ENCODE measurements around the gene CCDC85C.

CCDC85C gene

GRCh38 chr14:99572173-99572999 is 31.6 kb downstream of the CCDC85C start:
- DNase-seq (ENCODE audit: low spot score), result peak; percentile 64

GRCh38 chr14:99571303-99571986 is 32.6 kb downstream of the CCDC85C start:
- no peak for DNase-seq (ENCODE audit: low spot score)

GRCh38 chr14:99570544-99571302 is 33.3 kb downstream of the CCDC85C start:
- DNase-seq (ENCODE audit: low spot score), result no peak

GRCh38 chr14:99569725-99570543 is 34.1 kb downstream of the CCDC85C start:
- no peak for DNase-seq (ENCODE audit: low spot score)

GRCh38 chr14:99568567-99569560 is 35.1 kb downstream of the CCDC85C start:
- DNase-seq (ENCODE audit: low spot score), result no peak

GRCh38 chr14:99566390-99567354 is 37.3 kb downstream of the CCDC85C start:
- no peak for DNase-seq (ENCODE audit: low spot score)

GRCh38 chr14:99566009-99566389 is 38.0 kb downstream of the CCDC85C start:
- no peak for DNase-seq (ENCODE audit: low spot score)

GRCh38 chr14:99565383-99565782 is 38.6 kb downstream of the CCDC85C start:
- no peak for DNase-seq (ENCODE audit: low spot score)

- no peak for DNase-seq (ENCODE audit: low spot score)
Measured at GRCh38 chr14:99564926-99565259, 39.1 kb downstream of the CCDC85C start.

GRCh38 chr14:99564256-99564925 is 39.6 kb downstream of the CCDC85C start:
- no peak for DNase-seq (ENCODE audit: low spot score)

GRCh38 chr14:99563749-99564129 is 40.3 kb downstream of the CCDC85C start:
- DNase-seq (ENCODE audit: low spot score), result no peak

- DNase-seq (ENCODE audit: low spot score), result no peak
Measured at GRCh38 chr14:99562856-99563748, 40.9 kb downstream of the CCDC85C start.

GRCh38 chr14:99561864-99562263 is 42.1 kb downstream of the CCDC85C start:
- DNase-seq (ENCODE audit: low spot score), result no peak

- no peak for DNase-seq (ENCODE audit: low spot score)
Measured at GRCh38 chr14:99560922-99561683, 42.9 kb downstream of the CCDC85C start.

- DNase-seq (ENCODE audit: low spot score), result no peak
Measured at GRCh38 chr14:99560403-99560802, 43.6 kb downstream of the CCDC85C start.

- no peak for DNase-seq (ENCODE audit: low spot score)
Measured at GRCh38 chr14:99559286-99559990, 44.6 kb downstream of the CCDC85C start.
